IMR-90 (cell line): Measurements from ENCODE around the gene GGNBP2. TPM values are rescaled to one million over a fixed set of nuclear protein-coding genes. Genes with fewer than 3 reads are reported as not detected.

Source experiments
- ATAC-seq: fragments of 200-7000 bp; cut with Tn5 transposase; 2 replicates; pipeline ENCODE4 v1.9.1; 2020; ENCODE audit warnings: low read depth, mild to moderate bottlenecking, moderate library complexity
- BruUV-seq: library from RNA; stranded (reverse); fragments of 400-500 nt; replicated peaks from 2 replicates; lab custom pipeline; 2021; lab: Mats Ljungman, UMichigan
- CTCF ChIA-PET: fragments of 300-600 bp; formaldehyde crosslinking; extraction: SDS; loops from one replicate; lab custom pipeline; 2021; ENCODE audit warnings: antibody characterized with exemption; lab: Yijun Ruan, JAX
- POLR2A ChIA-PET: fragments of 300-600 bp; sonication (Branson Sonifier 250); formaldehyde crosslinking; loops from one replicate; lab custom pipeline; 2022; ENCODE audit warnings: antibody characterized with exemption; ENCODE audit not compliant: unreplicated experiment; lab: Charles Lee
- DNase-seq: peaks from one replicate; pipeline ENCODE4 v3.0.0; 2013
- H2AFZ ChIP-seq: replicated peaks from 2 replicates; pipeline ENCODE3; 2013; ENCODE audit warnings: low read length, mild to moderate bottlenecking; ENCODE audit not compliant: poor library complexity
- H2AK5ac ChIP-seq: 2 replicates; pipeline ENCODE4 v1.6.1; 2013; ENCODE audit warnings: low read depth, low read length, inconsistent platforms
- H2AK9ac ChIP-seq: replicated peaks from 2 replicates; pipeline ENCODE3; 2013; ENCODE audit warnings: mild to moderate bottlenecking, low read depth, low read length, moderate library complexity; ENCODE audit not compliant: poor library complexity
- H2BK120ac ChIP-seq: 2 replicates; pipeline ENCODE4 v1.6.1; 2013; ENCODE audit warnings: low read depth, low read length, inconsistent platforms
- H2BK15ac ChIP-seq: 3 replicates; pipeline ENCODE4 v1.6.1; 2013; ENCODE audit warnings: low read depth, low read length, inconsistent platforms
- H2BK20ac ChIP-seq: 2 replicates; pipeline ENCODE4 v1.6.1; 2013; ENCODE audit warnings: low read depth, mild to moderate bottlenecking, inconsistent platforms, low read length, moderate library complexity
- H2BK5ac ChIP-seq: 2 replicates; pipeline ENCODE4 v1.6.1; 2013; ENCODE audit warnings: mild to moderate bottlenecking, low read depth, low read length, inconsistent platforms; ENCODE audit not compliant: poor library complexity, severe bottlenecking
- H3K14ac ChIP-seq: replicated peaks from 2 replicates; pipeline ENCODE4 v1.6.1; 2013; ENCODE audit warnings: low read depth, low read length, inconsistent platforms
- H3K18ac ChIP-seq: 2 replicates; pipeline ENCODE4 v1.6.1; 2013; ENCODE audit warnings: low read depth, low read length, control low read depth
- H3K23ac ChIP-seq: 2 replicates; pipeline ENCODE4 v1.6.1; 2013; ENCODE audit warnings: low read depth, low read length, inconsistent platforms
- H3K27ac ChIP-seq: 2 replicates; pipeline ENCODE4 v1.5.1; 2013; ENCODE audit warnings: mild to moderate bottlenecking, control low read depth, low read length; ENCODE audit not compliant: insufficient read depth
- H3K27me3 ChIP-seq: 2 replicates; pipeline ENCODE4 v1.6.1; 2013; ENCODE audit warnings: low read length; ENCODE audit not compliant: control insufficient read depth, insufficient read depth
- H3K36me3 ChIP-seq: 2 replicates; pipeline ENCODE4 v1.6.1; 2013; ENCODE audit warnings: low read length, mixed read lengths; ENCODE audit not compliant: control insufficient read depth, insufficient read depth
- H3K4ac ChIP-seq: 2 replicates; pipeline ENCODE4 v1.6.1; 2013; ENCODE audit warnings: low read depth, low read length, inconsistent platforms
- H3K4me1 ChIP-seq: 2 replicates; pipeline ENCODE4 v1.6.1; 2013; ENCODE audit warnings: low read length, mixed read lengths; ENCODE audit not compliant: control insufficient read depth, insufficient read depth
- H3K4me2 ChIP-seq: 2 replicates; pipeline ENCODE4 v1.6.1; 2013; ENCODE audit warnings: low read depth, mild to moderate bottlenecking, control low read depth, low read length, moderate library complexity
- H3K4me3 ChIP-seq: 2 replicates; pipeline ENCODE4 v1.5.1; 2013; ENCODE audit warnings: low read depth, mild to moderate bottlenecking, control low read depth, low read length, moderate library complexity; ENCODE audit not compliant: insufficient read depth
- H3K56ac ChIP-seq: 2 replicates; pipeline ENCODE4 v1.6.1; 2013; ENCODE audit warnings: low read length, inconsistent platforms; ENCODE audit not compliant: insufficient read depth; ENCODE audit errors: extremely low read depth
- H3K79me1 ChIP-seq, 2 experiments: 2 replicates each; pipeline ENCODE4 v1.6.1; 2013; ENCODE audit warnings: low read length in 2 of 2, inconsistent platforms in 1 of 2, low read depth in 1 of 2
- H3K9ac ChIP-seq: 2 replicates; pipeline ENCODE4 v1.6.1; 2013; ENCODE audit warnings: low read depth, low read length, control low read depth
- H3K9me1 ChIP-seq: 2 replicates; pipeline ENCODE4 v1.6.1; 2013; ENCODE audit warnings: low read length, inconsistent platforms; ENCODE audit not compliant: insufficient read depth
- H3K9me3 ChIP-seq: 2 replicates; pipeline ENCODE4 v1.6.1; 2013; ENCODE audit warnings: low read length; ENCODE audit not compliant: control insufficient read depth, insufficient read depth
- H4K20me1 ChIP-seq: 2 replicates; pipeline ENCODE4 v1.6.1; 2013; ENCODE audit warnings: low read length, inconsistent platforms; ENCODE audit not compliant: insufficient read depth
- H4K5ac ChIP-seq: 2 replicates; pipeline ENCODE4 v1.6.1; 2013; ENCODE audit warnings: mild to moderate bottlenecking, low read depth, low read length, control low read depth
- H4K8ac ChIP-seq, 2 experiments: 2 replicates each; pipeline ENCODE4 v1.6.1; 2013; ENCODE audit warnings: low read depth in 2 of 2, low read length in 2 of 2, control low read depth in 1 of 2, inconsistent platforms in 1 of 2
- H4K91ac ChIP-seq: 2 replicates; pipeline ENCODE4 v1.6.1; 2013; ENCODE audit warnings: low read depth, low read length, inconsistent platforms; ENCODE audit not compliant: insufficient read depth
- BHLHE40 ChIP-seq: fragments of 150-350 bp; IDR thresholded peaks from 2 replicates; pipeline ENCODE4 v1.6.1; 2016; ENCODE audit warnings: mild to moderate bottlenecking, low read depth, low read length
- CHD1 ChIP-seq: IDR thresholded peaks from 2 replicates; pipeline ENCODE4 v1.6.1; 2012; ENCODE audit warnings: low read depth, low read length, improper control_type of control experiment
- MAFK ChIP-seq: IDR thresholded peaks from 2 replicates; pipeline ENCODE4 v1.6.1; 2012; ENCODE audit warnings: low read depth, low read length, improper control_type of control experiment
- MAZ ChIP-seq: IDR thresholded peaks from 2 replicates; pipeline ENCODE4 v1.6.1; 2012; ENCODE audit warnings: low read depth, mild to moderate bottlenecking, low read length, improper control_type of control experiment, moderate library complexity, borderline replicate concordance
- MXI1 ChIP-seq: IDR thresholded peaks from 2 replicates; pipeline ENCODE4 v1.6.1; 2012; ENCODE audit warnings: low read depth, mild to moderate bottlenecking, low read length, moderate library complexity, borderline replicate concordance
- NFE2L2 ChIP-seq: fragments of 150-350 bp; IDR thresholded peaks from 2 replicates; pipeline ENCODE4 v1.6.1; 2016; ENCODE audit warnings: low read depth, mild to moderate bottlenecking, low read length
- RAD21 ChIP-seq: IDR thresholded peaks from 2 replicates; pipeline ENCODE4 v1.6.1; 2012; ENCODE audit warnings: low read length, improper control_type of control experiment
- RCOR1 ChIP-seq: IDR thresholded peaks from 2 replicates; pipeline ENCODE4 v1.6.1; 2012; ENCODE audit warnings: mild to moderate bottlenecking, low read length, improper control_type of control experiment; ENCODE audit not compliant: insufficient replicate concordance
- RFX5 ChIP-seq: IDR thresholded peaks from 2 replicates; pipeline ENCODE4 v1.8.0; 2012; ENCODE audit warnings: low read depth, mild to moderate bottlenecking, low read length, moderate library complexity
- SMC3 ChIP-seq: fragments of 150-350 bp; IDR thresholded peaks from 2 replicates; pipeline ENCODE4 v1.6.1; 2016; ENCODE audit warnings: low read depth, mild to moderate bottlenecking, antibody characterized with exemption, low read length, moderate library complexity
- WGBS, 2 experiments: methylation state at CpG; one replicate each; pipeline versions ENCODE4 v1.1.5 to v1.1.7; 2013; ENCODE audit warnings: missing lambda C conversion rate in 2 of 2; ENCODE audit not compliant: insufficient read length in 1 of 2; ENCODE audit errors: extremely low coverage in 2 of 2; 5-methylcytosine and 5-hydroxymethylcytosine counted together
- dilution Hi-C: fragments of 300-500 bp; cut with HindIII; formaldehyde crosslinking; loops from one replicate; pipeline ENCODE4 v1.14.3; 2018; ENCODE audit warnings: low sequenced_read_pairs; ENCODE audit not compliant: unreplicated experiment
- in situ Hi-C: fragments of 300-500 bp; cut with MboI; formaldehyde crosslinking; loops from 3 replicates; pipeline ENCODE4 v1.14.3; 2019; ENCODE audit warnings: low sequenced_read_pairs, inconsistent platforms, mixed read lengths
- intact Hi-C: fragments of 100-400 bp; cut with micrococcal nuclease; formaldehyde crosslinking; loops from 2 replicates; pipeline ENCODE4 v1.10.0; 2022
- polyA plus RNA-seq, 3 experiments: library from polyadenylated mRNA; depleted of rRNA; stranded (reverse); fragments of >200 nt; gene quantifications; 2 replicates each; pipeline ENCODE4 v1.2.3, GENCODE V29; 2012; ENCODE audit warnings: low replicate concordance in 1 of 3
- total RNA-seq: library from RNA; depleted of rRNA; stranded (reverse); fragments of >200 nt; gene quantifications from 2 replicates; pipeline ENCODE4 v1.2.3, GENCODE V29; 2012
- TF ChIP-seq, protein P1 (sequence below): fragments of 150-350 bp; IDR thresholded peaks from 2 replicates; pipeline ENCODE4 v1.6.1; 2016; ENCODE audit warnings: low read depth, mild to moderate bottlenecking, low read length, moderate library complexity, borderline replicate concordance
- TF ChIP-seq, protein P2 (sequence below): conservative IDR thresholded peaks from 2 replicates; pipeline ENCODE4 v1.5.1; 2012; ENCODE audit warnings: mild to moderate bottlenecking, low read depth, low read length, improper control_type of control experiment

GGNBP2 gene
- total and polyA plus RNA-seq, 2 of the 4 experiments (the other 2 are of a cell fraction) = 40.7 to 56.2 TPM

DNA sequence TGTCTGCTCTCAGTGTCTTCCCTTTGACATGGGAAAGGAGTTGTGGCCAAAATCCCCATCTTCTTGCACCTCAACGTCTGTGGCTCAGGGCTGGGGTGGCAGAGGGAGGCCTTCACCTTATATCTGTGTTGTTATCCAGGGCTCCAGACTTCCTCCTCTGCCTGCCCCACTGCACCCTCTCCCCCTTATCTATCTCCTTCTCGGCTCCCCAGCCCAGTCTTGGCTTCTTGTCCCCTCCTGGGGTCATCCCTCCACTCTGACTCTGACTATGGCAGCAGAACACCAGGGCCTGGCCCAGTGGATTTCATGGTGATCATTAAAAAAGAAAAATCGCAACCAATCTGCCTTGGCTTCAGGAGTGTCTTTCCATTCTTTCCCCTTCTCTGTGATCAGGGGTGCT, 55.7 kb downstream of the GGNBP2 start (continued):
- TF ChIP-seq, protein P1, sequence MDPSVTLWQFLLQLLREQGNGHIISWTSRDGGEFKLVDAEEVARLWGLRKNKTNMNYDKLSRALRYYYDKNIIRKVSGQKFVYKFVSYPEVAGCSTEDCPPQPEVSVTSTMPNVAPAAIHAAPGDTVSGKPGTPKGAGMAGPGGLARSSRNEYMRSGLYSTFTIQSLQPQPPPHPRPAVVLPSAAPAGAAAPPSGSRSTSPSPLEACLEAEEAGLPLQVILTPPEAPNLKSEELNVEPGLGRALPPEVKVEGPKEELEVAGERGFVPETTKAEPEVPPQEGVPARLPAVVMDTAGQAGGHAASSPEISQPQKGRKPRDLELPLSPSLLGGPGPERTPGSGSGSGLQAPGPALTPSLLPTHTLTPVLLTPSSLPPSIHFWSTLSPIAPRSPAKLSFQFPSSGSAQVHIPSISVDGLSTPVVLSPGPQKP = no peak
- TF ChIP-seq MXI1 = no peak
- no peak for TF ChIP-seq SMC3

DNA sequence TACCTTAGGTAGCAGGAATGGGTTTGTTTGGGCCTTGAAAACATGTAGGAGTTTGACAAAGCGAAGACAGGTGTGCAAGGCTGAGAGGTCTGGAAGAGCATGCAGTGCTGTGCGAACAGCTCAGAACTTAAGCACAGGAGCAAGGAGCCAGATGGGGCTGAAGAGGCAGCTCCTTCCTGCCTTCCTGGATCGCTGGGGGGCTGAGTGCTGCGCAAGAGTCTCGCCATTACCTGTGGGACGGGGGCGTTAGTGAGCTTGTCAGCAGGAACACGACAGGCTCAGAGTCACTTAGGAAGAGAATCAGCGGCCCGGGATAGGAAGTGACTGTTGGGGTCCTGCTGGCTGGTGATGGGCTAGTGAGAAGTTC, 56.2 kb downstream of the GGNBP2 start:
- H2BK5ac ChIP-seq = peak overlapping the region; percentile 59
- peak overlapping the region; percentile 51 for H4K91ac ChIP-seq
- ChIA-PET POLR2A (interaction anchor here (0.5 kb wide), 1 partner anchor 61 kb away, joined by 3 read pairs; no protein-coding TSS in a partner anchor), CTCF (no interaction called here)
- H3K56ac ChIP-seq = peak overlapping the region; percentile 59
- H3K4me3 ChIP-seq = peak overlapping the region; percentile 79
- peak overlapping the region; percentile 31 for H3K18ac ChIP-seq
- H3K4me2 ChIP-seq = peak overlapping the region; percentile 78
- H3K9me3 ChIP-seq = no peaks in the 10 kb centered on the region
- peak overlapping the region; percentile 93 to 98 for H4K8ac ChIP-seq
- ATAC-seq (peak; percentile 21), DNase-seq (no peak)
- BruUV-seq = no TSS peak
- H3K9me1 ChIP-seq = peaks cover 12% of the 10 kb centered on the region; the same call in 1 of the 2 replicates
- no peak overlapping the region for H2BK20ac ChIP-seq
- H3K23ac ChIP-seq = peak overlapping the region; percentile 66
- peaks cover 24 to 56% of the 10 kb centered on the region in 2 experiments; a peak in 3 of 4 replicates for H3K79me1 ChIP-seq
- H2BK120ac ChIP-seq = peak overlapping the region; percentile 5; the same call in 1 of the 2 replicates
- in situ Hi-C loops = loop anchor here (10.0 kb wide), 1 partner anchor 774 kb away; the partner anchor contains the start of gene C17orf78
- H3K27ac ChIP-seq = peak overlapping the region; percentile 74
- H3K36me3 ChIP-seq = no peaks in the 10 kb centered on the region; the same call in 1 of the 2 replicates
- H2BK15ac ChIP-seq = peak overlapping the region; percentile 15; the same call in 1 of the 3 replicates
- peaks cover 6% of the 10 kb centered on the region for H3K4me1 ChIP-seq
- H3K9ac ChIP-seq = peak overlapping the region; percentile 79
- peak overlapping the region; percentile 98 for H2AFZ ChIP-seq
- H2AK9ac ChIP-seq = peak overlapping the region; percentile 63
- dilution Hi-C loops = no loop called here
- WGBS, 2 experiments = 36% methylated on average over 4 of the region's 10 CpGs; no CpG with 5 or more reads in 1 of the 2 experiments
- H3K14ac ChIP-seq = peak overlapping the region; percentile 74
- H2AK5ac ChIP-seq = peak overlapping the region; percentile 84
- peak overlapping the region; percentile 86 for H3K4ac ChIP-seq
- H3K27me3 ChIP-seq = no peaks in the 10 kb centered on the region
- H4K5ac ChIP-seq = peak overlapping the region; percentile 77
- intact Hi-C loops = loop anchor here (5.0 kb wide), 1 partner anchor 891 kb away; no protein-coding TSS in a partner anchor
- H4K20me1 ChIP-seq = peaks cover 12% of the 10 kb centered on the region
- TF ChIP-seq, protein P2, sequence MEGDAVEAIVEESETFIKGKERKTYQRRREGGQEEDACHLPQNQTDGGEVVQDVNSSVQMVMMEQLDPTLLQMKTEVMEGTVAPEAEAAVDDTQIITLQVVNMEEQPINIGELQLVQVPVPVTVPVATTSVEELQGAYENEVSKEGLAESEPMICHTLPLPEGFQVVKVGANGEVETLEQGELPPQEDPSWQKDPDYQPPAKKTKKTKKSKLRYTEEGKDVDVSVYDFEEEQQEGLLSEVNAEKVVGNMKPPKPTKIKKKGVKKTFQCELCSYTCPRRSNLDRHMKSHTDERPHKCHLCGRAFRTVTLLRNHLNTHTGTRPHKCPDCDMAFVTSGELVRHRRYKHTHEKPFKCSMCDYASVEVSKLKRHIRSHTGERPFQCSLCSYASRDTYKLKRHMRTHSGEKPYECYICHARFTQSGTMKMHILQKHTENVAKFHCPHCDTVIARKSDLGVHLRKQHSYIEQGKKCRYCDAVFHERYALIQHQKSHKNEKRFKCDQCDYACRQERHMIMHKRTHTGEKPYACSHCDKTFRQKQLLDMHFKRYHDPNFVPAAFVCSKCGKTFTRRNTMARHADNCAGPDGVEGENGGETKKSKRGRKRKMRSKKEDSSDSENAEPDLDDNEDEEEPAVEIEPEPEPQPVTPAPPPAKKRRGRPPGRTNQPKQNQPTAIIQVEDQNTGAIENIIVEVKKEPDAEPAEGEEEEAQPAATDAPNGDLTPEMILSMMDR = no peak
- TF ChIP-seq MAFK (no peak), RAD21 (no peak), CHD1 (no peak), SMC3 (no peak), MAZ (no peak), RCOR1 (no peak), RFX5 (no peak), BHLHE40 (no peak), NFE2L2 (no peak)
- TF ChIP-seq, protein P1 = no peak
